HCT116 (cell line): Measurements from ENCODE around the gene KDM2B. TPM values are rescaled to one million over a fixed set of nuclear protein-coding genes. Genes with fewer than 3 reads are reported as not detected.

ENCODE experiments used
- ATAC-seq: fragments of 200-7000 bp; cut with Tn5 transposase; 2 replicates; pipeline ENCODE4 v1.9.1; 2020; ENCODE audit warnings: mild to moderate bottlenecking, moderate library complexity
- BruUV-seq: library from RNA; stranded (reverse); fragments of 400-500 nt; replicated peaks from 2 replicates; lab custom pipeline; 2021; lab: Mats Ljungman, UMichigan
- CTCF ChIA-PET: fragments of 300-600 bp; sonication (Branson Sonifier 250); formaldehyde crosslinking; loops from one replicate; lab custom pipeline; 2021; ENCODE audit warnings: antibody characterized with exemption; lab: Charles Lee
- POLR2A ChIA-PET: fragments of 300-600, 350-600 bp; sonication (Branson Sonifier 250); formaldehyde crosslinking; loops from one replicate; lab custom pipeline; 2021; ENCODE audit warnings: antibody characterized with exemption; lab: Charles Lee
- RAD21 ChIA-PET, 2 experiments: fragments of 300-600 bp; sonication (Branson Sonifier 250); formaldehyde crosslinking; loops; one replicate each; lab custom pipeline; 2023; ENCODE audit warnings: low total read pairs in 2 of 2; ENCODE audit not compliant: uncharacterized antibody in 2 of 2, unreplicated experiment in 2 of 2, low non-redundant PET in 1 of 2; lab: Charles Lee
- DNase-seq: peaks from one replicate; pipeline ENCODE4 v3.0.0-alpha.2; 2010; ENCODE audit warnings: low read depth, low spot score
- H2AFZ ChIP-seq: fragments of 200-600 bp; shearing (Covaris generic), sonication (generic); 2 replicates; pipeline ENCODE4 v1.6.1; 2017; ENCODE audit warnings: low read depth, mixed run types, mixed read lengths, antibody characterized with exemption, low read length; ENCODE audit not compliant: poor library complexity, severe bottlenecking
- H3K27ac ChIP-seq: 2 replicates; pipeline ENCODE4 v1.5.1; 2012; ENCODE audit warnings: low read depth, low read length
- H3K27me3 ChIP-seq: fragments of 200-600 bp; sonication (generic); 2 replicates; pipeline ENCODE4 v1.6.1; 2016; ENCODE audit warnings: mixed run types, low read length, mixed read lengths; ENCODE audit not compliant: insufficient read depth
- H3K36me3 ChIP-seq, 2 experiments: fragments of 200-500 bp in 1 of 2; fragments of 200-600 bp in 1 of 2; sonication (Bioruptor generic) in 1 of 2; sonication (generic) in 1 of 2; 2 replicates each; pipeline versions ENCODE4 v1.5.1 to v1.6.1; 2014 to 2016; ENCODE audit warnings: low read length in 2 of 2, inconsistent platforms in 1 of 2, mixed read lengths in 1 of 2, mixed run types in 1 of 2; ENCODE audit not compliant: insufficient read depth in 2 of 2, control insufficient read depth in 1 of 2
- H3K4me1 ChIP-seq, 2 experiments: fragments of 200-600 bp in 1 of 2; sonication (generic) in 1 of 2; 2 replicates each; pipeline versions ENCODE4 v1.5.1 to v1.6.1; 2012 to 2017; ENCODE audit warnings: low read length in 2 of 2, inconsistent platforms in 1 of 2, mild to moderate bottlenecking in 1 of 2, mixed read lengths in 1 of 2, mixed run types in 1 of 2, moderate library complexity in 1 of 2; ENCODE audit not compliant: insufficient read depth in 2 of 2, control insufficient read depth in 1 of 2
- H3K4me2 ChIP-seq: fragments of 200-600 bp; sonication (generic); 2 replicates; pipeline ENCODE4 v1.6.1; 2017; ENCODE audit warnings: mixed run types, low read length, mixed read lengths
- H3K4me3 ChIP-seq, 2 experiments: fragments of 200-600 bp in 1 of 2; sonication (generic) in 1 of 2; replicated peaks in 1 of 2; 2 replicates each; pipeline ENCODE4 v1.5.1; 2011 to 2016; ENCODE audit warnings: low read length in 2 of 2, control low read depth in 1 of 2, low read depth in 1 of 2, mild to moderate bottlenecking in 1 of 2, mixed read lengths in 1 of 2, mixed run types in 1 of 2
- H3K79me2 ChIP-seq: fragments of 200-600 bp; sonication (generic); 2 replicates; pipeline ENCODE4 v1.6.1; 2017; ENCODE audit warnings: mild to moderate bottlenecking, mixed run types, low read length, moderate library complexity, mixed read lengths; ENCODE audit not compliant: insufficient read depth
- H3K9ac ChIP-seq: fragments of 200-600 bp; sonication (generic); 2 replicates; pipeline ENCODE4 v1.6.1; 2016; ENCODE audit warnings: low read length, mixed read lengths
- H3K9me2 ChIP-seq: fragments of 200-600 bp; sonication (generic), shearing (Covaris generic); 2 replicates; pipeline ENCODE4 v1.6.1; 2017; ENCODE audit warnings: mixed run types, mild to moderate bottlenecking, moderate library complexity; ENCODE audit not compliant: insufficient read depth
- H3K9me3 ChIP-seq, 2 experiments: fragments of 200-500 bp in 1 of 2; fragments of 200-600 bp in 1 of 2; sonication (Bioruptor generic) in 1 of 2; sonication (generic) in 1 of 2; 2 replicates each; pipeline ENCODE4 v1.6.1; 2014 to 2017; ENCODE audit warnings: low read length in 2 of 2, mixed read lengths in 2 of 2, inconsistent platforms in 1 of 2, low read depth in 1 of 2, mild to moderate bottlenecking in 1 of 2, mixed run types in 1 of 2, moderate library complexity in 1 of 2; ENCODE audit not compliant: control insufficient read depth in 1 of 2, insufficient read depth in 1 of 2
- H4K20me1 ChIP-seq: fragments of 200-600 bp; sonication (generic), shearing (Covaris generic); 2 replicates; pipeline ENCODE4 v1.6.1; 2017; ENCODE audit warnings: mixed run types, mild to moderate bottlenecking, moderate library complexity; ENCODE audit not compliant: insufficient read depth
- ATF3 ChIP-seq: IDR thresholded peaks from 2 replicates; pipeline ENCODE4 v1.6.1; 2012
- JUND ChIP-seq: IDR thresholded peaks from 2 replicates; pipeline ENCODE4 v1.6.1; 2012
- MAX ChIP-seq: IDR thresholded peaks from 2 replicates; pipeline ENCODE4 v1.6.1; 2012
- POLR2A ChIP-seq: IDR thresholded peaks from 2 replicates; pipeline ENCODE4 v1.7.0; 2011; ENCODE audit warnings: borderline replicate concordance; ENCODE audit not compliant: insufficient read depth, insufficient read length; ENCODE audit errors: extremely low read depth
- REST ChIP-seq: IDR thresholded peaks from 2 replicates; pipeline ENCODE4 v1.6.1; 2012; ENCODE audit warnings: low read depth
- TCF7L2 ChIP-seq: IDR thresholded peaks from 2 replicates; pipeline ENCODE4 v1.7.0; 2011; ENCODE audit warnings: borderline replicate concordance, inconsistent platforms; ENCODE audit not compliant: insufficient read depth, insufficient read length; ENCODE audit errors: extremely low read depth
- ZNF274 ChIP-seq: fragments of 200-500 bp; sonication (Bioruptor generic); IDR thresholded peaks from 2 replicates; pipeline ENCODE4 v1.6.1; 2014; ENCODE audit warnings: mild to moderate bottlenecking, low read depth, low read length, inconsistent platforms
- intact Hi-C: fragments of 100-400 bp; cut with micrococcal nuclease; formaldehyde crosslinking; loops from 2 replicates; pipeline ENCODE4 v1.10.0; 2022
- total RNA-seq: library from RNA; stranded (reverse); gene quantifications from one replicate; pipeline ENCODE4 v1.2.1, GENCODE V29; 2021; ENCODE audit not compliant: unreplicated experiment

Gene KDM2B
- total RNA-seq, 1 experiment from 2014 or later = 36.7 TPM

GRCh38 chr12:121579981-121580868, 598 bp downstream of the KDM2B start:
- H3K4me3 ChIP-seq = peak overlapping the region; percentile 47 to 60
- no peaks in the 10 kb centered on the region for H4K20me1 ChIP-seq
- ATAC-seq = peak; percentile 86
- no peaks in the 10 kb centered on the region for H3K79me2 ChIP-seq
- no peaks in the 10 kb centered on the region for H3K27me3 ChIP-seq
- peak overlapping the region; percentile 88 for H3K4me2 ChIP-seq
- H2AFZ ChIP-seq = peak overlapping the region; percentile 89
- intact Hi-C loops = loop anchor here (2.0 kb wide), 1 partner anchor 17 kb away; no protein-coding TSS in a partner anchor
- H3K9ac ChIP-seq = peak overlapping the region; percentile 60
- ChIA-PET POLR2A (interaction anchor here (0.9 kb wide), 2 partner anchors 15 to 46 kb away, joined by 3 read pairs; partner anchors contain the start of gene ORAI1), CTCF (no interaction called here), RAD21 (no interaction called here)
- no peak overlapping the region; the same call in 1 of the 2 replicates for H3K27ac ChIP-seq
- H3K9me2 ChIP-seq = no peaks in the 10 kb centered on the region
- no TSS peak for BruUV-seq
- H3K36me3 ChIP-seq = no peaks in the 10 kb centered on the region
- H3K9me3 ChIP-seq = no peaks in the 10 kb centered on the region
- no peak for TF ChIP-seq REST
- no peak for TF ChIP-seq ZNF274
- no peak for TF ChIP-seq TCF7L2
- no peak for TF ChIP-seq POLR2A
- TF ChIP-seq ATF3 = no peak
- TF ChIP-seq JUND = no peak
- TF ChIP-seq MAX = no peak
- peaks cover 13 to 29% of the 10 kb centered on the region in 2 experiments for H3K4me1 ChIP-seq
- DNase-seq = no peak
